HG03439 (cell line): ENCODE data around the gene FKBP11.

Experiments used
- ATAC-seq: cut with Tn5 transposase; IDR thresholded peaks from one replicate; pipeline ENCODE4 v1.9.1; 2021; ENCODE audit warnings: mild to moderate bottlenecking, moderate library complexity; ENCODE audit not compliant: unreplicated experiment

FKBP11 gene

DNA sequence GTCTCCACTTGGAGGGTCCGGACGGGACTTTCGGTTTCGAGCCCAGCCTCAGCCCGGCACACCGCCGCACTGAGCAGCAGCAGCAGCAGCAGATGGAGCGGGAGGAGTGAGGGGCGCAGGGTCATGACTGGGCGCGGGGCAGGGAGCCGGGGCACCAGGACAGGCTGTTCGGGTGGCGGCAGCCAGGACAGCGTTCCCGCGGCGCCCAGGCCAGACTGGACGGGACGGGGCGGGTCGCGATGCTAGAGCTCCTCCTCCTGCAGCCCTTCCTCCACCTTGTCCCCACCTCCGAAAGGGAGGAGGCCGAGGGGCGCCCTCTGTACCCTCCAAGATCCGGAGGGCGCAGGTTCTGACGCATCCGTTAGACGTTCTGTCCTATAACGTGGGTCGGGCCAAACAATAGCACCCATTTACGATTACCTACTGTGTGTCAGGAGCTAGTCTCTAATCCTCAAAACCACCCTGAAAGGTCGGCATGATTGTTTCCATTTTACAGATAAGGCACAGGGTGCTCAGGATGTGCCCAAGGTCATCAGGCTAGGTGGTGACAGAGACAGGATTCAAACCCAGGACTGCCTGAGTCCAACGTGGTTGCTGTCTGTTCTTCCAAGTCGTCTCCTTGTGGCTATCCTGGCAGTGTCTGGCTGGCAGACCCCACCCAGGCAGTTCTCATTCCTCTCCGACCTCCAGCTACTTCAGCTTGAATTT lies at the start of gene FKBP11:
TSS of gene FKBP11 (minus strand) at position 189 of the 708 bp plus-strand sequence. CDS start at position 125, 64 bp downstream.
- ATAC-seq, result peak; percentile 79

GRCh38 chr12:48973941-48974673 lies 48.8 kb upstream of the FKBP11 start:
- ATAC-seq, result no peak

DNA sequence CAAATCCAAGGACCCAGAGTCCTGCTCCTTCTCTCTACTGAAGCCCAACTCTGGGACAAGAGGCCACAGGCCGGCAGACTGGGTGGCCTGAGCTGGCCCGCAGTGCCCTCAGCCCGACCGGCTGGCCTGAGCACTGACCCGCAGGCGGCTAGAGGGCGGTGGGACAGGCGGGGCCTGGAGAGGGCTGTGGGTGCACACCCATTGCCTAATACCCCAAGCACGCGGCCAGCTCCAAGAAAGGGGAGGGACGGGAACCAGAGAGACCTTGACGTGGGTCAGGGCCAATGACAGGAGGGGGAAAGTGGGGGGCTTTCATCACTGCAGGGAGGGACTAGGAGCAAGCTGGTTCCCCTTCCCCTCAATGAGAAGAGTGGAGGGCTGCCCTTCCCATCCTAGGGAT lies 48.2 kb upstream of the FKBP11 start:
- no peak for ATAC-seq

DNA sequence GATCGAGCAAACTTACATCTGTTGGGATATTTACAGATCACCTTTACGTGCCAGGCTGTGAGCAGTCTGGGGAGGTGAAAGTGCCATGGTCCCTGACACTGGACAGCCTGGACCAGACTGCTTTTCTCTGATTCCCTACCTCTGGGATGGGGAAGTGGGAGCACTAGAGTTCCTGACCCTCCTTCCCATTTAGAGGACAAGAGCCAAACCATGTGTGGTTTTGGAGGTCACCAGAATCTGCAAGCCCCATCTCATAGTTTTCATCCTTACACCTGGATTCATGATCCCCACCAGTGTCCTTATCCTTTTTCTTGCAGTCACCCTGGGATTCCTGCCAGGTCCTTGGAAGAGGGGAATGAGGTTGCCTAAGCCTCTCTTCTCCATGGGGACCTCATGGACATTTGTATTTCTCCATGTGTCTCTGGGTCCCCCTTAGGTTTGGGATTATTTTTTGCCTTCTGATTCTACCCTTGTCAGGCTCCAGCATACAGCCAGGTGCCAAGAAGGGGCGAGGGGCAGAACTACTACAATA lies 47.7 kb upstream of the FKBP11 start:
- no peak for ATAC-seq

DNA sequence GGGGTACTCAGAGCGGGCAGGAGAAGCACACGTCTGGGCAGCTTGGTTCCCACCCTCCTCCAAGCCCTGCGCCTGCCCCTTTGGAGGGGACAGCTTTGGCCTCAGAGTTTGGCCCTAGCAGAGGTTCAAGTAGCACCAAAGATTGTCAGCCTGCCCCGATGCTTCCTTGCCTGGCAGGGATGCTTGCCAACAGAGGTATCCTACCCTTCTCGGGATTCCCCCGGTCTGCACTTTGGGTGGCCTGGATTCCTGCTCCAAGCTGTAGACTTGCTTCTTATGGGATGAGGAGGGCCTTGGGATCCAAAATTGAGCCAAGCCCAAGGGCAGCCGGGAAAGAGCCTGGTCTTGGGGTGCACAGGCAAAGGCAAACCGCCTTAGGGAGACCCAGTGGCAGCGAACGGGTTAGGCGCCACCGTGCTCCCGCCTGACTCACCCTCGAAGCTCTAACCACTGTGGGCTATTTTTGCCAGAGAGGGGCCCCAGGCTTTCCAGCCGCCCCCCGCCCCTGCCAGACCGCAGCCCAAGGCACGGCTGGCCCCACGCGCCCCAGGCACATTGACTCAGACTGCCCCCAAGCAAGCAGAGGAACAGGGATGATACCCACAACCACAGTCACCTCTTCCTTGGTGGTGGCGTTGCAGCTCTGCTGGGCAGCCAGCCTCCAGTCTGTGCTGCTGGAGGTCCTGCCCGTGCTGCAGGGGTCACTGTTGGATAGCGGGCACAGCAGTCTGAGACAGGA lies 47.1 kb upstream of the FKBP11 start:
- no peak for ATAC-seq

DNA sequence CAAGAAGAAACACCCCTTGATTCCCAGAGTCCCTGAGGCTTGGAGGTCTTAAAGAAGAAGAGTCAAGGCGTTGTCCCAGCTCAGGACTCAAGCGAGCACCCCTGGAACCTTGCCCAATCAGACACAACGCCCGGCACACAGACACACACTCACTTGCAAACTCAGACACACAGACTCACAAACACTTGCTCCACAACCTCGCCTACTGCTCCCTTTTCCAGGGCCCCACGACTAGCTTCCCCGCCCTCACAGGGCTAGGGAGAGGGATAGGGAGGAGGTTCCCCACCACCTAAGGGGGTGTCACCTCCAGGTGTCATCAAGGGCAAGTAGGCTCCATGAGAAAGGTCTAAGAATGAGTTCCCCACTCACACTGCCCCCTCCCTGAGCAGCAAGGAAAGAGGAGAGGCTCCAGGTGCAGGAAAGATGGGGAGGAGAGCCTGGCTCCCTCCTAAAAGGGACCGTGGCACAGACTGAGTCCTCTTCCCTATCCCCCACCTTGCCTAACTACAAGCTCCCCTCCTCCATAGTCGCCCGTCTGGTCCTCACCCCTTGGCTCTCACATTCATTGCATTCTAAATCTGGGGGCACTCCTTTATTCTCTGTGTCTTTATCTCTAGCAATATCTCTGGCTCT lies 45.5 kb upstream of the FKBP11 start:
- no peak for ATAC-seq

GRCh38 chr12:48969833-48970701 lies 44.8 kb upstream of the FKBP11 start:
- ATAC-seq, result no peak

- no peak for ATAC-seq
Measured at GRCh38 chr12:48969160-48969771, 44.0 kb upstream of the FKBP11 start.

GRCh38 chr12:48968467-48968866 lies 43.2 kb upstream of the FKBP11 start:
- no peak for ATAC-seq

DNA sequence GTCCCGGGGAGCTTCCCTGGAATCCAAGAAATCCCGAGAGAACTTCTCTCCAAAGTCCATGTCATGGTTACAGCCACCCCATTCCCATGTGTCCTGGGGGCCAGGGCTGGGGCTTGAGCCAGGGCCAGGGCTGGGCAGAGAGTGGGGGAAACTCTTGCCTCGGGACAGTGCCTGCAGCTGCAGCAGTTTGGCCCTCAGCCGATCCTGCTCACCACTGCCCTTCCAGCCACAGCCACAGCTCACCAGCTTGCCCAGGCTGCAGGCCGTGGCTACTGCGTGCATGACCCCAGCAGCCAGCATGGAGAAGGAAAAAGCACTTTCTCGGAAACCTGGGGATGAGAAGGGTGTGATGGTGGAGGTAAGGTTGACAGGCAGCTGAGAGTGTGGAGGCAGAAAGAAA lies 42.7 kb upstream of the FKBP11 start:
- no peak for ATAC-seq

GRCh38 chr12:48966177-48966895 lies 41.0 kb upstream of the FKBP11 start:
- no peak for ATAC-seq

DNA sequence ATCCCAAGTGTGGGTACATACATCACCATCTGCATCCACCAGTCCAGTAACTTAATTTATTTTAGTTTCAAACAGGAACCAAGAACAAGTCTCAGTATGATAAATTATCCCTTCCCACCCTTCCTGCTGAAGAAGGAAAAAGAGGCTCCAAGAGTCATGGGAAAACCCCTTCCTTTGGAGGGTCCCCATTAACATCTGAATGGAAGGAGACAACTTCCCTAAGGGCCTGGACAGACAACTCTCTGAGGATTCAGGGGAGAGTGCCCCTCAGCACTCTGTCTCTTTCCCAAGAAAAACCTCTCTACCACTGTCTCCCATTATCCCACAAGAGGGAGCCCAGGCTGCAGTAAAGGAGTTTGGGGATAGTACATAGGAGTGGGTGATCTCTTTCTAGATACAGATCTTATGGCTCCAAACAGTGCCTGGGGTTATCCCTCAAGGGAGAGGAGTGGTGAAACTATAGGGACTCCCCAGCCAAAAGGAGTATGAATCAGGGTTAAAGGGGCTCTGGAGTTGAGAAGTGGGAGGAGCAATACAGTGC lies 40.1 kb upstream of the FKBP11 start:
- ATAC-seq, result no peak

GRCh38 chr12:48961801-48962200 lies 36.5 kb upstream of the FKBP11 start:
- no peak for ATAC-seq

GRCh38 chr12:48961331-48961730 lies 36.0 kb upstream of the FKBP11 start:
- no peak for ATAC-seq

DNA sequence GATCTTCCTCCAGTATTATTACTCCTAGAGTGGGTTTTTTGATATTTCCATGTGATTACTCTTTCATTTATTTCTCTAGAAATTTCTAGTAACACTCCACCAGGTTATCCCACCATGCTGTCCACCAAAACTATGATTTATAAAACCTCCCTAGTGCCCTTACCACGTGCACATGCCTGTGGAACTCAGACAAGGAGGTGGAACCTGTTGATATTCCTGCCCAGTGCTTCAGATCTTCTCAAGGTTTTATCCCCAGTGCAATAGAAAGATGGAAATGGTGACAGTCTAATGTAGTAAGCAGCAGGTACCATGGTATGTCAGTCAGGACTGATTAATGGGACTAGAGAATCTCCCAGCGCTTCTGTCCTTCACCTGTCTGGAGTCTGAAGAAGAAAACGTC lies 35.5 kb upstream of the FKBP11 start:
- ATAC-seq, result no peak

DNA sequence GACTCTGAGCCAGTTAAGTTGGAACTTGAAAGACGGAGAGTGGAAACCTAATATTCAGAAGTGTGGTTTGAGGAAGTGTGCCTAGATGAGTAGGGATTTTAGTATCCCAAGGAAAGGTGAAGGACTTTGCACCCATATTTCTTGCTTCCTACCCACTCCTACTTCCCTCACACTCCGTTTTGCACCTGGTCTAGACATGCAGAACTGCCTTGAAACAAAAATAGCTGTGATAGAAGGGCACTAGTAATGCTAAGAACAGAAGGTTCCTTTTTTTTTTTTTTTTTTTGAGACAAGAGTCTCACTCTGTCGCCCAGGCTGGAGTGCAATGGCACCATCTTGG lies 32.7 kb upstream of the FKBP11 start:
- ATAC-seq, result no peak

DNA sequence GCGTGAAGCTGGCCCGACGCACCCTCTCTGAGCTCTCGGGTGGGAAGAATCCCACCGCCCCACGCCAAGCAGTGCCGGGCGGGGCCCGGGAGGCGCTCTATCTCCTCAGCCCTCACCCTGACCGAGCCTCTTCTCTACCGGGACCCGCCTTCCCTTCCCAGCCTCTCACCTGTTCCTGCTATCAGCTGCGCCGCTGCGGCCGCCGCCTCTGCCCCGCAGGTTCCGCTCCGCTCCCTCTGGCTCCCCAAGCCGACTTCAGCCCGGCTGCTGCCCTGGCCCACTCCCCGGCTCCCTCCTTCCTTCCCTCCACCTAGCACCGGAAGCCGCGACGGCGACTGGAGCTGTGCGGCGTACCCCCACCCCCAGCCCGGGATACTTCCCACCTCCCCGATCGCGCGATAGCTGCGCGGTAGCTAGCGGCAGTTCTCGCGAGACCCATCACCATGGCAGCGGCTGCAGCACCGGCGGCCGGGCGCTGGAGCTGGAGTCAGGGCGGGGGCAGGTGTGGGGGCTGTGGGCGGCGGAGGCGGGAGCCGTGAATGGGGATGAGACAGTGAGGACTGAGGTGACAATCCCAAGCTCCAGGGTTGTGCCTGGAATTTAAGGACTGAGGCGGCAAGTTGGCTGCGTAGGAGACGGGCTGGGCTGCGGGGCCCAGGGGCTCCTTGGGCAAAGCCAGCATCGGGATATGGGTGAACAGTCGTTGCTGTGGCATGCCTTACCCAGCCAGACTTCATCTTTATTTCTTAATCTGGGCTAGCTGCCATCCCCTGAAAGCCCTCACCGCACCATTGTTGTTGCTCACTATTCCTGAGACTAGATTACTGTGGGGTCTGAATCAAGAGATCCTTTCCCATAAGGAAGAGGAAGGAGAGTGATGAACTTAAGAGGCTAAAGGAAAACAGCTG lies 32.1 kb upstream of the FKBP11 start, which contains the start of gene ARF3:
TSS of gene ARF3 (minus strand) at position 347 of the 908 bp plus-strand sequence. CDS start 16,392 bp downstream, outside the sequence.
- ATAC-seq, result peak; percentile 89
